Kidney (tissue), 14 donors: ENCODE measurements around the gene MED13L. TPM values are rescaled to one million over a fixed set of nuclear protein-coding genes. Genes with fewer than 3 reads are reported as not detected.

Experiments
- DNase-seq, 5 donors: peaks; one replicate each; pipeline ENCODE4 v3.0.0-alpha.2; 2013 to 2020
- FAIRE-seq: peaks from 2 replicates; lab custom pipeline; 2012; peaks lifted over from hg19 to GRCh38; lab: Jason Lieb, UNC
- H3K27ac ChIP-seq, 2 donors: one replicate each; pipeline ENCODE4 v1.7.0; 2013; ENCODE audit warnings: low read depth in 2 of 2, low read length in 2 of 2, inconsistent platforms in 1 of 2
- H3K27me3 ChIP-seq: one replicate; pipeline ENCODE4 v1.7.1; 2013; ENCODE audit warnings: low read length, inconsistent platforms; ENCODE audit not compliant: control insufficient read depth, insufficient read depth
- H3K36me3 ChIP-seq, 3 donors: one replicate each; pipeline versions ENCODE4 v1.7.0 to v1.7.1; 2013; ENCODE audit warnings: low read length in 3 of 3, control low read depth in 1 of 3, inconsistent platforms in 1 of 3; ENCODE audit not compliant: insufficient read depth in 3 of 3, control insufficient read depth in 2 of 3
- H3K4me1 ChIP-seq, 3 donors: one replicate each; pipeline versions ENCODE4 v1.7.0 to v1.7.1; 2013; ENCODE audit warnings: low read length in 3 of 3, inconsistent platforms in 1 of 3, low read depth in 1 of 3; ENCODE audit not compliant: control insufficient read depth in 2 of 3, insufficient read depth in 2 of 3
- H3K4me3 ChIP-seq, 3 donors: one replicate each; pipeline versions ENCODE4 v1.7.0 to v1.8.1; 2013; ENCODE audit warnings: low read length in 3 of 3, control low read depth in 1 of 3, inconsistent platforms in 1 of 3
- H3K9ac ChIP-seq, 3 donors: one replicate each; pipeline versions ENCODE4 v1.7.0 to v1.7.1; 2013; ENCODE audit warnings: low read length in 3 of 3, control low read depth in 1 of 3, inconsistent platforms in 1 of 3
- H3K9me3 ChIP-seq, 3 donors: one replicate each; pipeline versions ENCODE4 v1.7.0 to v1.7.1; 2013; ENCODE audit warnings: low read length in 3 of 3, control low read depth in 1 of 3, inconsistent platforms in 1 of 3; ENCODE audit not compliant: control insufficient read depth in 2 of 3, insufficient read depth in 1 of 3
- CTCF ChIP-seq: IDR thresholded peaks from 3 replicates; pipeline ENCODE4 v1.5.1; 2012; ENCODE audit warnings: mild to moderate bottlenecking, moderate library complexity, borderline replicate concordance; ENCODE audit not compliant: insufficient read depth; ENCODE audit errors: extremely low read depth
- intact Hi-C: fragments of 100-400 bp; cut with DNase I; formaldehyde crosslinking; loops from one replicate; pipeline ENCODE4 v1.11.1; 2022
- polyA plus RNA-seq: library from polyadenylated mRNA; stranded (reverse); fragments of 350-450 nt; fragmentation: Illumina TruSeq; extraction: RNeasy Lipid Tissue Mini Kit (QIAGEN cat#74804); gene quantifications from one replicate; pipeline ENCODE4 v1.2.3, GENCODE V29; 2014; ENCODE audit warnings: low read depth, low replicate concordance; ENCODE audit not compliant: insufficient read depth
- total RNA-seq: library from RNA; stranded (reverse); fragmentation: NEBNext Ultra II Directional; extraction: Animal tissue kit (Norgen Biotek cat#: 25700); gene quantifications from one replicate; pipeline ENCODE4 v1.2.1, GENCODE V29; 2021
- donor health status: control.
- donor health status: control.
- donor health status: control.
- donor health status: control.
- donor health status: control.
- donor health status: DM: yes; HTN: yes; CAD: no.
- donor health status: Normal renal cell carcinoma (clear cell type).

MED13L gene
- total and polyA plus RNA-seq, 2 donors from 2014 or later = 7.1 to 153 TPM

- intact Hi-C loops = loop anchor here (10.0 kb wide), 1 partner anchor 615 kb away; no protein-coding TSS in a partner anchor
- TF ChIP-seq CTCF = no peak
- no peak overlapping the region for H3K27ac ChIP-seq
- no peak overlapping the region for H3K9ac ChIP-seq
- H3K4me3 ChIP-seq = no peak overlapping the region
- no peaks in the 10 kb centered on the region for H3K9me3 ChIP-seq
- DNase-seq = no peak
- H3K27me3 ChIP-seq = no peaks in the 10 kb centered on the region
- FAIRE-seq = no peak
- peaks cover 6 to 34% (median 19%) of the 10 kb centered on the region in 3 donors for H3K36me3 ChIP-seq
- H3K4me1 ChIP-seq = peaks cover 0 to 6% (median 0%) of the 10 kb centered on the region in 3 donors
Observed at GRCh38 chr12:115990241-115990640, 287.3 kb downstream of the MED13L start.

- Histone ChIP-seq H3K27me3 (no peaks in the 10 kb centered on the region), H3K4me1 (peaks cover 0 to 6% (median 0%) of the 10 kb centered on the region in 3 donors), H3K4me3 (no peak overlapping the region), H3K27ac (no peak overlapping the region), H3K9ac (no peak overlapping the region), H3K9me3 (no peaks in the 10 kb centered on the region), H3K36me3 (peaks cover 7 to 27% (median 18%) of the 10 kb centered on the region in 3 donors)
- TF ChIP-seq CTCF = no peak
- DNase-seq (no peak), FAIRE-seq (no peak)
- intact Hi-C loops = no loop called here
Observed at GRCh38 chr12:115988625-115989563, 288.6 kb downstream of the MED13L start.

- no peaks in the 10 kb centered on the region for H3K27me3 ChIP-seq
- FAIRE-seq = no peak
- no peak overlapping the region for H3K4me3 ChIP-seq
- H3K36me3 ChIP-seq = peaks cover 7 to 30% (median 15%) of the 10 kb centered on the region in 3 donors
- H3K27ac ChIP-seq = no peak overlapping the region
- TF ChIP-seq CTCF = no peak
- no peaks in the 10 kb centered on the region for H3K9me3 ChIP-seq
- peaks cover 0 to 6% (median 0%) of the 10 kb centered on the region in 3 donors for H3K4me1 ChIP-seq
- intact Hi-C loops = no loop called here
- H3K9ac ChIP-seq = no peak overlapping the region
- DNase-seq = no peak
Observed at GRCh38 chr12:115988212-115988611, 289.3 kb downstream of the MED13L start.
